Measurements from ENCODE around the gene ARPC2.
"Not testable (repeated sequence)": the region's sequence is repeated elsewhere in the genome, so short reads cannot be mapped to it uniquely, and the experiment has no call there.

DNA sequence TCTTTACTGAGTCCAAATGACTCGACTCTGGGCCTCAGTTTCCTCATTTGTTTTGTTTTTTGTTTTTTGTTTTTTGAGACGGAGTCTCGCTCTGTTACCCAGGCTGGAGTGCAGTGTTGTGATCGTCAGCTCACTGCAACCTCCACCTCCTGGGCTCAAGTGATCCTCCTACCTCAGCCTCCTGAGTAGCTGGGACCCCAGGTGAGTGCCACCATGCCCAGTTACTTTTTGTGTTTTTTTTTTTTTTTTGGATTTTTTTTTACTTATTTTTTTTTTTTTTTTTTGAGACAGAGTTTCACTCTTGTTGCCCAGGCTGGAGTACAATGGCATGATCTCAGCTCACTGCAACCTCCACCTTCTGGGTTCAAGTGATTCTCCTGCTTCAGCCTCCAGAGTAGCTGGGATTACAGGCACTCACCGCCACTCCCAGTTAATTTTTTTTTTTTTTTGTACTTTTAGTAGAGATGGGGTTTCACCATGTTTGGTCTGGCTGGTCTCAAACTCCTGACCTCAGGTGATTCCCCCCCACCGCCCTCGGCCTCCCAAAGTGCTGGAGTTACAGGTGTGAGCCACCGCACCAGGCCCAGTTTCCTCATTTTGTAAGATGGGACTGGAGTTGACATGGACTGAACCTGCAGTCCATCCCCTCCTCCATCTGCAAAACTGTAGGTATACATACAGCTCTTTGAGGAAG is 56.4 kb downstream of the ARPC2 start:
- TF ChIP-seq, protein P1, sequence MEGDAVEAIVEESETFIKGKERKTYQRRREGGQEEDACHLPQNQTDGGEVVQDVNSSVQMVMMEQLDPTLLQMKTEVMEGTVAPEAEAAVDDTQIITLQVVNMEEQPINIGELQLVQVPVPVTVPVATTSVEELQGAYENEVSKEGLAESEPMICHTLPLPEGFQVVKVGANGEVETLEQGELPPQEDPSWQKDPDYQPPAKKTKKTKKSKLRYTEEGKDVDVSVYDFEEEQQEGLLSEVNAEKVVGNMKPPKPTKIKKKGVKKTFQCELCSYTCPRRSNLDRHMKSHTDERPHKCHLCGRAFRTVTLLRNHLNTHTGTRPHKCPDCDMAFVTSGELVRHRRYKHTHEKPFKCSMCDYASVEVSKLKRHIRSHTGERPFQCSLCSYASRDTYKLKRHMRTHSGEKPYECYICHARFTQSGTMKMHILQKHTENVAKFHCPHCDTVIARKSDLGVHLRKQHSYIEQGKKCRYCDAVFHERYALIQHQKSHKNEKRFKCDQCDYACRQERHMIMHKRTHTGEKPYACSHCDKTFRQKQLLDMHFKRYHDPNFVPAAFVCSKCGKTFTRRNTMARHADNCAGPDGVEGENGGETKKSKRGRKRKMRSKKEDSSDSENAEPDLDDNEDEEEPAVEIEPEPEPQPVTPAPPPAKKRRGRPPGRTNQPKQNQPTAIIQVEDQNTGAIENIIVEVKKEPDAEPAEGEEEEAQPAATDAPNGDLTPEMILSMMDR (conservative IDR thresholded peaks at IDR 0.05; ENCODE audit: low read length): not testable (repeated sequence)
- TF ChIP-seq EZH2phosphoT487 (IDR thresholded peaks at IDR 0.05; ENCODE audit: borderline replicate concordance): not testable (repeated sequence)
